ENCODE data around the gene COL6A1.

Gene COL6A1

GRCh38 chr21:46050668-46051378 lies 69.3 kb downstream of the COL6A1 start:
- no peak for DNase-seq

GRCh38 chr21:46051379-46051770 lies 69.8 kb downstream of the COL6A1 start:
- DNase-seq: no peak

GRCh38 chr21:46051821-46052675 lies 70.5 kb downstream of the COL6A1 start:
- no peak for DNase-seq

- peak; percentile 74 for DNase-seq
Observed at GRCh38 chr21:46052703-46053651, 71.4 kb downstream of the COL6A1 start.

- DNase-seq: peak; percentile 22
Observed at GRCh38 chr21:46054031-46054430, 72.5 kb downstream of the COL6A1 start.

GRCh38 chr21:46054451-46054881 lies 72.9 kb downstream of the COL6A1 start:
- peak; percentile 22 for DNase-seq

Data from stimulated activated CD8-positive, alpha-beta memory T cell treated with anti-CD3 and anti-CD28 coated beads, Interleukin-4, amount 100 ng/mL, for 48 hours (primary cell).